ENCODE data around the gene GTF2F2.

DNA sequence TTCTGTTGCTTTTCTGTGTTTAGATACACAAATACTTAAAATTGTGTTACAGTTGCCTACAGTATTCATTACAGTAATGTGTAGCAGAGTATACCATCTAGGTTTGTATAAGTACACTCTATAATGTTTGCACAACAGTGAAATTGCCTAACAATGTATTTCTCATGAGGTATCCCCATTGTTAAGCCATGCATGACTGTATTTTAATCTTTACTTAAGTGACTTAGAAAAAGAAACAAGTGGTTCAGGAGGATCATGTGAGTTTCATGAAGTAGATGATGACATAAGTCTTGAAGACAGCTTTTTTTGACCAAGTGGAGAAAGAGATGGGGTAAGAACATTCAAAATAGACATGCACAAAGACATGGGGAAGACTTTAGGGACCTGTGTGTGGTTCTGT is 88.9 kb downstream of the GTF2F2 start:
- no peak for TF ChIP-seq CTCF (IDR thresholded peaks at IDR 0.05)
- no peak for TF ChIP-seq SIN3A (IDR thresholded peaks at IDR 0.05; ENCODE audit: borderline replicate concordance, insufficient read depth, low read depth, low read length)
- no peak for TF ChIP-seq POLR2AphosphoS5 (IDR thresholded peaks at IDR 0.05; ENCODE audit: low read depth, low read length)
- no peak for TF ChIP-seq REST (IDR thresholded peaks at IDR 0.05; ENCODE audit: insufficient read depth in 1 of 2, low read depth in 2 of 2, low read length in 1 of 2)
- TF ChIP-seq TCF7L2 (IDR thresholded peaks at IDR 0.05; ENCODE audit: low read depth, low read length) = no peak

Data from Panc1 (cell line).